Measurements from ENCODE around the gene HSD17B2. TPM values are rescaled to one million over a fixed set of nuclear protein-coding genes. Genes with fewer than 3 reads are reported as not detected.

Gene HSD17B2
- total and polyA plus RNA-seq, 2 donors, result 31.6 to 83.2 TPM

DNA sequence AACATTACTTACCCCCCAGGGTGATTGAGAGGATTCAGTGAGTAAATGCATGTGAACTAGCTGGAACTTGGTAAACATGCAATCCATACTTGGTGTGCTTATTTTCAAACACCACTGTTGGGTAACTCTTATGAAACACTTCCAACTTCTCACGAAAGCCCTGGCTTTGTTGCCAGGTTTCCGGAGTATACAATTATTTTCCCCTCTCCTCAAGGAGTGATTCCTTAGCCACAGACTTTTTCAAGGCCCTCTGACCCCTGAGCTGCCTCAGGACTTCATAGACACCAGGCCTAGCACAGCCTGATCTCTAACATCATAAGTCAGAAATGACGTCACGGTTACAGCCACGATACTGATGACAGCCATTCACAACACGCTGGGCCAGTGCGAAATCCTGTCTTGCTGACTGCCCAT lies 27.6 kb downstream of the HSD17B2 start:
- no peak for DNase-seq (ENCODE audit: extremely low spot score)
- H3K4me1 ChIP-seq (ENCODE audit: insufficient read depth), result peaks cover 3% of the 10 kb centered on the region
- WGBS, result 65% methylated on average over 7 of the region's 7 CpGs

DNA sequence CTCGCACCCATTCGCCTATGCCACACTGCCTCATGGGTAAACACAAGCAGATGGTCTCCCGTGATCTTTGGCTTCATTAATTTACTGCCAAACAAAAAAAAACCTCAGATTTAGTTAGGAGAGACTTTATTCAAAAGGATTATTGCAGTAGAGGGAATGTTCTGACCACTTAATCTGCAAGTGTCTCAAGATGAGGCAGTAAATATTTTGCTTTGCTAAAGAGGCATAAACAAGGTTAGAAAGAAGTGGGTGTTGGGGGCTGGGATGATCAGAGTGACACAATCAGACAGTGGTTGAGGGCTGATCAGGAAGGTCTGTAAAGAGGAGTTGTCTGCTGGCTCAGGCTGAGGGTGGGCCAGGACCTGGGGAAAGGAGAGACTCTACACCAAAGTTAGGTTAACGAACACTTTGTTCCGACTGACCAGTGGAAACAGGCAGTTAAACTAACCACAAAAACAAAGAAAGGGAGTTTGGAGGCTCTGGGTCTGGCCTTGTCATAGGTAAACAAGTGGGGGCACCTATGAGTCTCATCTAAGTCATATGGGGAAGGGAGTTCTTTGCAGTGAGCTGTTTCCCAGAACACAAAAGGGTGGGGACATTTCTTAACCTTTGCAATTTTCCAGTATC lies 28.5 kb downstream of the HSD17B2 start:
- Histone ChIP-seq H3K36me3 (ENCODE audit: insufficient read depth) (no peaks in the 10 kb centered on the region), H3K4me1 (ENCODE audit: insufficient read depth) (peaks cover 3% of the 10 kb centered on the region), H3K4me3 (ENCODE audit: low read depth, low read length) (no peak overlapping the region), H3K27ac (ENCODE audit: low read depth) (no peak overlapping the region)
- 58% methylated on average over 5 of the region's 5 CpGs for WGBS
- no peak for DNase-seq (ENCODE audit: extremely low spot score)

More for the DNA sequence above, 27.6 kb downstream of the HSD17B2 start:
- H3K4me3 ChIP-seq (ENCODE audit: low read depth, low read length), result no peak overlapping the region
- H3K27ac ChIP-seq (ENCODE audit: low read depth), result peak overlapping the region; percentile 55
- H3K36me3 ChIP-seq (ENCODE audit: insufficient read depth), result no peaks in the 10 kb centered on the region

DNA sequence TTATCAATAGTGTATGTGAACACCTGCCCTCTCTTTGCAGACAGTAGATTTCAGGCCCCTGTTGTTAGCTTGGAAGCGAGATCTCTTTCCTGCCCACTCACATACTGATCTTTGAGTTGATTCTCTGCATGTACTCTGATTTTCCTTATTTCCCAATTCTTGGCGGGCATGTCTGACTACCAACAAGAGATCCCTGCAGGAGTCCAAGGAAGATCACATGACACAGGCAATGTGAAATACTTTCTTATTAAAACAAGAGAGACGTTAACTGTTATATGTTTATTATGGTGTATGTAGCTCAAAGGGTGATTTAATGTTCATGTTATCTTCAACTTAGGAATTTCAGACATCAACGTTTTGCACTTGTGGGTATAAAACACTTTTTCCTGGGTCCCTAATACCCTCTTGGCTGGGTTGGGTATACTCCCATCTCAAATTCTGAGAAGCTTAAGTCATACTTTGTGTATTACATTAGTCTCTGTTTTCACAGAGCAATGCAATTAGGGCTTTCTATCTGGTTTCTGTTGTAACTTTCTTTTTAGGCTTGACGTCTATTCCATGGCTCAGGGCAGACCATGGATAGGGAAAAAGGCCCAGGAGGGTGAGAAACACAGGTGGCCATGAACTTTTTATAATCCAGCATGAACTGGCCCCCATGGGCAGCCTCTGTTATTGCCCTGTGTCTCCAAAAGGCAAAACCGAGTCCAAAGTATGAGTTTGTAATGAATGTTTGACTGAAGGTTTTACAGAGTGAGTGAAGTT lies 32.2 kb downstream of the HSD17B2 start:
- Histone ChIP-seq H3K4me1 (ENCODE audit: insufficient read depth) (no peaks in the 10 kb centered on the region), H3K36me3 (ENCODE audit: insufficient read depth) (peaks cover under 1% of the 10 kb centered on the region), H3K27ac (ENCODE audit: low read depth) (no peak overlapping the region), H3K4me3 (ENCODE audit: low read depth, low read length) (no peak overlapping the region)
- WGBS, result 49% methylated on average over 6 of the region's 6 CpGs
- DNase-seq (ENCODE audit: extremely low spot score), result no peak

DNA sequence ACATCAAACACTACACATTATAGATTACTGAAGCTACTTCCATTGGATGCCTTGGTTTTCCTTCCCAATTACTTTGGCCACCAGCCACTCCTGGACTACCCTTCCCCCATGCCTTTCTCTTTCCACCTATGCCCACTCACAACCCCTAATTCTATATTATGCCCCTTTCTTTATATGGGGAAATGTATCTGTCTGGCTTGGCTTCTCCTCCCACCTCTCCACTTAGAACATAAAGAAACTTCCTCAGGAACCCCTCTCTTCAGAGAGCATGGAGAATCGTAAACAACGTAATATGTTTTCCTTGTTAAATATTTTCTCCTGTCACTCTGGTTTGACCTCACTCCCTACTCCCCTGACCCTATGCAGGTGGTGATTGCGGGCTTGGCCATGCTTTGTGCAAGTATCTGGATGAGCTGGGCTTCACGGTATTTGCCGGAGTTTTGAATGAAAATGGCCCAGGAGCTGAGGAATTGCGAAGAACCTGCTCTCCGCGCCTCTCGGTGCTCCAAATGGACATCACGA lies 32.8 kb downstream of the HSD17B2 start:
- no peak for DNase-seq (ENCODE audit: extremely low spot score)
- Histone ChIP-seq H3K27ac (ENCODE audit: low read depth) (no peak overlapping the region), H3K4me3 (ENCODE audit: low read depth, low read length) (no peak overlapping the region), H3K36me3 (ENCODE audit: insufficient read depth) (peaks cover 2% of the 10 kb centered on the region), H3K4me1 (ENCODE audit: insufficient read depth) (no peaks in the 10 kb centered on the region)
- 94% methylated on average over 10 of the region's 10 CpGs for WGBS

DNA sequence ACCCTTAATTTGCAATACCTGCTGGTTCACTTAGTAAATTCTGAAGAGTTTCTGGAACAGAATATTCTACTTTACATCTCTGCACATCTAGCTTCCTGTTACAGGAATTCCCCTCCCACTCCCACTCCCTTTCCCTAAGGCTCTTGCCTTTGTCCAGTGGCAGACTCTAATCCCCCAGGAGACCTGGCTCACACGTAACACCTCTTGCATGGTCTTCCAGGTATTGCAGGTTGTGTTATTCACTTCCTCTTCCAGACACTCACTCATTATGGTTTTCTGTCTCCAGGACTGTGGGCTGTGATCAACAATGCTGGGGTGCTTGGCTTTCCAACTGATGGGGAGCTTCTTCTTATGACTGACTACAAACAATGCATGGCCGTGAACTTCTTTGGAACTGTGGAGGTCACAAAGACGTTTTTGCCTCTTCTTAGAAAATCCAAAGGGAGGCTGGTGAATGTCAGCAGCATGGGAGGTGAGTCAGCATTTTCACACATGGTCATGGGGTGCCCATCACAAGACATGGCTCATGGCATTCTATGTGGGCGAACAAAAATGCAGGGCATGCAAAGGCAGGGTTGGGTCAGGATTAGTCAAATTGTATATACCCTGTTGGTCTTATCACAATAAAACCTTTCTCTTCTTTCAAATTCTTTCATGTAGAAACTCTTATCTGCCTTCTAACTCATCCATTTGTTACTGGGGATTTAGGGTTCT lies 35.8 kb downstream of the HSD17B2 start:
- no peak overlapping the region for H3K4me3 ChIP-seq (ENCODE audit: low read depth, low read length)
- 66% methylated on average over 4 of the region's 4 CpGs for WGBS
- H3K27ac ChIP-seq (ENCODE audit: low read depth), result no peak overlapping the region
- H3K36me3 ChIP-seq (ENCODE audit: insufficient read depth), result peaks cover 4% of the 10 kb centered on the region
- H3K4me1 ChIP-seq (ENCODE audit: insufficient read depth), result no peaks in the 10 kb centered on the region
- no peak for DNase-seq (ENCODE audit: extremely low spot score)

DNA sequence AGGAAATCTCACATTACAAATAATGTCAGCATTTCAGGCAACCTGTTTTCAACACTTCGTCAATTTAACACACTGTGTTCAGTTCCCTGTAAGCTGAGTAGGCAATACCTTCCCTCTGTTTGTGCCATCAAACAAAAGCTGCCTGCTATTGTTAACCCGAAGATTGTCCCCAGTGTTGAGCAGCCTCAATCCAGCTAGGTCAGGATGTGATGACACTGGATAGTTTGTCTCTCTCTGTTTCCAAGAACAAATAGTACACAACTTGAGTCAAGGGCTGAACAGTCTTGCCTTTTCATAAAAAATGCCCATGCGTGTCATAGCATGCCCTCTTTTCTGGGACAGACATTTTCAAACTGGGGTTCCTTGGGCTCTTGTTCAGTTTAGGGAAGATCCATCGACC lies 36.4 kb downstream of the HSD17B2 start:
- peaks cover 4% of the 10 kb centered on the region for H3K36me3 ChIP-seq (ENCODE audit: insufficient read depth)
- no peak for DNase-seq (ENCODE audit: extremely low spot score)
- H3K4me3 ChIP-seq (ENCODE audit: low read depth, low read length), result no peak overlapping the region
- no peaks in the 10 kb centered on the region for H3K4me1 ChIP-seq (ENCODE audit: insufficient read depth)
- WGBS, result 74% methylated on average over 4 of the region's 4 CpGs
- no peak overlapping the region for H3K27ac ChIP-seq (ENCODE audit: low read depth)

DNA sequence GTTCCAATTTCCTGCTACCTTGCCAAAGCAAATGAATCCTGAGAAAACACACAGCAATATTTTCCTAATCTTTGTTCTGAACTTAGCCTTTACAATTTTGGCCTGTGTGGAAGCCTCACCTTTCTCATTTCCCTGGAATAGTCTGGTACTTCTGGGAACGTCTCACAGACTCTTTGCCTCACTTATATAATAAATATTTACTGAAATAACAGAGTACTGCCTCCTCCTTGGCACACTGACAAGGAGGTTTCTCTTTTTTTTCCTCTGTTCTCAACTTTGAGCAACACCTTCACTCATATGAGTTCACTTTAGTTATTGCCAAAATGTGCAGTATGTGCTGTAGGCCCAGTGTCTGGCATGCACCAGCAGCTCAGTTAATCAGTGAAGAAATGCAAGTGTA lies 37.3 kb downstream of the HSD17B2 start:
- no peak for DNase-seq (ENCODE audit: extremely low spot score)
- Histone ChIP-seq H3K27ac (ENCODE audit: low read depth) (no peak overlapping the region), H3K4me3 (ENCODE audit: low read depth, low read length) (no peak overlapping the region), H3K4me1 (ENCODE audit: insufficient read depth) (no peaks in the 10 kb centered on the region), H3K36me3 (ENCODE audit: insufficient read depth) (peaks cover 4% of the 10 kb centered on the region)
- WGBS, result 34% methylated on average over 1 of the region's 1 CpG

DNA sequence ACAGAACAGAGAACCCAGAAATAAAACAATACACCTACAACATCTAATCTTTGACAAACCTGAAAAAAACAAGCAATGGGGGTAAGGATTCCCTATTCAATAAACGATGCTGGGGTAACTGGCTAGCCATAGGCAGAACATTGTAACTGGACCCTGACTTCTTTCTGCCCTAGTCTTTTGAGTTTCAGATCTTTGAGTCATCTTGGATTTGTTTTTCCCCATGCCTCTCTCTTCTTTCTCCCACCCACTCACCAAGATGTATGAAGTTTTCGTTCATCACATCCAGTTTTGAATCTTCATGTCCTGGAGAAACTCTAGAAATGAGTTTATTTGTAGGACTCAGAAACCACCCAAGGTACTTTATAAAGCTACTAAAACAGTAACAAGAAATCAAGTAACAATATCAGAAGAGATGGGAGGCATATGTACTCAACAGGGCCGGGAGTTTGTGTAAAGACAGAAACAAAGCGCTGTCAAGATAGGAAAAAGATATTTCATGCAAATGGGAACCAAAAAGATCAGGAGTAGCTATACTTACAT lies 39.0 kb downstream of the HSD17B2 start:
- Histone ChIP-seq H3K4me3 (ENCODE audit: low read depth, low read length) (no peak overlapping the region), H3K36me3 (ENCODE audit: insufficient read depth) (peaks cover 4% of the 10 kb centered on the region), H3K27ac (ENCODE audit: low read depth) (no peak overlapping the region), H3K4me1 (ENCODE audit: insufficient read depth) (no peaks in the 10 kb centered on the region)
- WGBS, result 95% methylated on average over 4 of the region's 4 CpGs
- DNase-seq (ENCODE audit: extremely low spot score), result no peak

DNA sequence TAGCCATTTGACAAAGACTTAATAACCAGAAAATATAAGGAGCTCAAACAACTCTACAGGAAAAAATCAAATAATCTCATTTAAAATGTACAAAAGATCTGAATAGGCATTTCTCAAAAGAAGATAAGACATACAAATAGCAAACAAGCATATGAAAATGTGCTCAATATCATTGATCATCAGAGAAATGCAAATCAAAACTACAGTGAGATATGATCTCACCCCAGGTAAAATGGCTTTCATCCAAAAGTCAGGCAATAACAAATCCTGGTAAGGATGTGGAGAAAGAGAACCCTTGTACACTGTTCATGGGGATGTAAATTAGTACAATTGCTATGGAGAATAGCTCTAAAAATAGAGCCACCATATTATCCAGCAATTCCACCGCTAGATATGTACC lies 43.1 kb downstream of the HSD17B2 start:
- no peak overlapping the region for H3K4me3 ChIP-seq (ENCODE audit: low read depth, low read length)
- 93% methylated on average over 1 of the region's 1 CpG for WGBS
- DNase-seq (ENCODE audit: extremely low spot score), result no peak
- no peaks in the 10 kb centered on the region for H3K4me1 ChIP-seq (ENCODE audit: insufficient read depth)
- H3K27ac ChIP-seq (ENCODE audit: low read depth), result no peak overlapping the region
- H3K36me3 ChIP-seq (ENCODE audit: insufficient read depth), result peaks cover 2% of the 10 kb centered on the region

DNA sequence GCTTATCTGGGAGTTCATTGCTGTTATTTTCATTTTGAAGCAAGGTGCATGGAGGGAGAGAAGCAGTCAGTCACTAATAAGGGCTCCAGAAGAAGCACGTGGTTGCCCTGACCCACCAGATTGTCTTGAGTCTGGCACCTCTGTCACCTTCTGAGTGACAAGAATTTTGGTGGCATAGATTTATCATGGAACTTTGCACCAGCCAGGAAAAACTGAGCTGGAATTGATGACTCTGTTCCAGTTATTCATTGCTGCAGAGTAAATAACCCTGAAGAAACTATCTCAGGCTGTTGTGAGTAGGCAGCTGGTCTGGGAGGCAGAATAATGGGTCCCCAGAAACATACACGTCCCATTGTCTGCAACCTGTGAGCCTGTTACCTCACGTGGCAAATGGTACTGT lies 44.8 kb downstream of the HSD17B2 start:
- no peaks in the 10 kb centered on the region for H3K36me3 ChIP-seq (ENCODE audit: insufficient read depth)
- 79% methylated on average over 3 of the region's 3 CpGs for WGBS
- DNase-seq (ENCODE audit: extremely low spot score), result no peak
- H3K4me3 ChIP-seq (ENCODE audit: low read depth, low read length), result no peak overlapping the region
- no peaks in the 10 kb centered on the region for H3K4me1 ChIP-seq (ENCODE audit: insufficient read depth)
- no peak overlapping the region for H3K27ac ChIP-seq (ENCODE audit: low read depth)

DNA sequence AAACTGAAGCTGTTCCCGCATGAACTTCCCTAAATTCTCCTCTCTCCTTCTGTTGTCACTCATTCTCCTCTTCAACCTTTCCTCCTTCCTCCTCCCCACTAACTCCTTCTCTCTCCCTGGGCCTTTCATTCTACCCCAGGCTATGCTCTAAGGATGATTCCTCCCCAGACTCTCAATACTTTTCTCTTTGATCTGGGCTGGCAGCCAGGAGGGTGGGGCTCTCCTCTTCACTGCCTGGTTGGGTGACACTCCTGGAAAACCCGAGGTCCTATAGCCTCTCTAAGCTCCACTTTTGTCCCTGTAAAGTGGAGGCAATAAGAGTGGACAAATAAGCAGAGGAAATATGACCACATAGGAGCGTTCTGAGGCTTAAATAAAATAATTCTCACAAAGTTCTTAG lies 46.2 kb downstream of the HSD17B2 start:
- H3K36me3 ChIP-seq (ENCODE audit: insufficient read depth), result no peaks in the 10 kb centered on the region
- 77% methylated on average over 3 of the region's 3 CpGs for WGBS
- DNase-seq (ENCODE audit: extremely low spot score), result no peak
- H3K27ac ChIP-seq (ENCODE audit: low read depth), result no peak overlapping the region
- H3K4me3 ChIP-seq (ENCODE audit: low read depth, low read length), result no peak overlapping the region
- no peaks in the 10 kb centered on the region for H3K4me1 ChIP-seq (ENCODE audit: insufficient read depth)

DNA sequence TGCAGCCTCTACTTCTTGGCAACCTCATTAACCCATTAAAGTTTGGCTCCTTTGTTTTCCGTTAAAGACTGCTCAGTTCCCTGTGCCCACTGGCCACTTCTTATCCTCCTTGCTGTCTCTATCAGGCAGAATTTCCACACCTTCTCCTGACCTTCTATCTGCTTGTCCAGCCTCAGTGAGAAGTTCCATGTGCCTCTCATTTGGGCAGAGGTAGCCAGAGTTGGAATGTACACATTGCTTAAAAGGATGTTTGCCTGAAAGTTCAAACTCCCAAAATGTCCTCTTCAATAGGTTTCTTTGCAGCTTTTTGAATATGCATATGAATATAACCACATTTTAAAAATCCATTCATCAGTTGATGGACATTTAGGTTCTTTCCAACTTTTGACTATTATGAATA lies 47.0 kb downstream of the HSD17B2 start:
- no peak for DNase-seq (ENCODE audit: extremely low spot score)
- H3K27ac ChIP-seq (ENCODE audit: low read depth), result no peak overlapping the region
- no peaks in the 10 kb centered on the region for H3K4me1 ChIP-seq (ENCODE audit: insufficient read depth)
- no peak overlapping the region for H3K4me3 ChIP-seq (ENCODE audit: low read depth, low read length)
- H3K36me3 ChIP-seq (ENCODE audit: insufficient read depth), result no peaks in the 10 kb centered on the region
- 88% methylated on average over 1 of the region's 1 CpG for WGBS

DNA sequence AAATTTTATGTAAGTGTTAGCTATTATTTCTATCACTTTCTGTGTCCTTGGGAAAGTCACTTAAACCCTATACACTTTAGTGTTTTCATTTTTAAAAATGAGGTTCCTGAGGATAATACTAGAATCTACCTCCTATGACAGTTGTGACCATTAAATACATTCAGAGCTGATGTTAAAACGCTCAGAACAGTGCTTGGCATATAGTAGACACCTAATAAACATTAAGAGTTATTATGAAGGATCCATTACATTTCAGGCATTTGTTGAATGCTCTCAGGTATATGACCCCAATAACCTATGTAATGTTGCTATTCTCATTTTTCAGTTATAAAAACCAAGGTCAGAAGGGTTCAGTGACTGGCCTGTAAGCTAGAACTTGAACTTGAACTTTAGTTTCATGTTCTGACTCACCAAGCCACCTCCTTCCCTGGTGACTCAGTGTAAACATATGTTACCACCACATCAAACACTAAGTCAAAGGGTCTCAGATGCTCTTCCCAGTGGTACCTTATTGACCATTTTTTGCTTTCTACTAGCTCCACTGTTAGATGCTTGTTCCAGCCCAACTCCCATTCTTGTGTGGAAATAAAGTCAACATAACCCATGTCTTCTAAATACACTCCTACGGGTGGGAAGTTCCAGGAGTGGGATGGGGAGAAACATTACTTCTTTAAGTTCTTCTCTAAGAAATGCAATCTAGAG lies 47.6 kb downstream of the HSD17B2 start:
- Histone ChIP-seq H3K27ac (ENCODE audit: low read depth) (no peak overlapping the region), H3K4me1 (ENCODE audit: insufficient read depth) (no peaks in the 10 kb centered on the region), H3K4me3 (ENCODE audit: low read depth, low read length) (no peak overlapping the region), H3K36me3 (ENCODE audit: insufficient read depth) (no peaks in the 10 kb centered on the region)
- 72% methylated on average over 2 of the region's 2 CpGs for WGBS
- DNase-seq (ENCODE audit: extremely low spot score), result no peak

Measured in urinary bladder (tissue), 4 donors.